ENCODE data around the gene C3orf62.
"Not testable (repeated sequence)": the region's sequence is repeated elsewhere in the genome, so short reads cannot be mapped to it uniquely, and the experiment has no call there.

C3orf62 gene

DNA sequence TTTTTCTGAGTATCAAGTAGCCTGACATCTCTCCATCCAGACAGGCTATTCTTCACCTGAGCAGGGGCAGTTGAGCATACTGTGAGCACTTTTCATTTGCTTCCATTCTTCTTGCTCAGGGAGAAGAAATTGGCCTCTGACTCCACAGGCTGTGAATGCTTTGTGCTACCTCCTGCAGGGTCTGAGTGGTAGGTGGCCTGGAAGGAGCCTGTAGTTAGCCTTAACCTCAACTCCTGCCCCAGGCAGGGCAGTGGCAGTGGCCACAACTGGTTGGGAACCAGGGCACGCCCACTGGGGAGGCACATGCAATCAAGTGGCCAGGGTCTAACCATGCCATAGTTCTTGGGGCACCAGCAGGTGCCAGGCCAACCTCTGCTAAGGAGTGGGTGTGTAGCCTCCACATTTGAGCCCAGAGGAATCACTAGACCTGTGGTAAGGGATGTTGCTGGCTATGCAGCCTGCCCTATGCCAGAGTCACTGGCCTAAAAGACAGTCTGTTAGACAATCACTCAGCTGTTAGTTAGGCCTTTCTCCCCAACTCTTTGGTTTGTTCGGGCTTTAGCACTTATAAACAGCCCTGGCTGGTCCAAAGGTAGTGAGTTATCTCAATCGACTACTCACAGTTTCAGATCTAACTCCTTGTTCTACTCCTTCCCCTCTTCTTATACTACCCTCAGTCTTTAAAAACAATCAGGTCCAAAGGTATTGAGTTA lies 7.4 kb downstream of the C3orf62 start:
- DNase-seq (ENCODE audit: low read depth in 2 of 2) = no peak

DNA sequence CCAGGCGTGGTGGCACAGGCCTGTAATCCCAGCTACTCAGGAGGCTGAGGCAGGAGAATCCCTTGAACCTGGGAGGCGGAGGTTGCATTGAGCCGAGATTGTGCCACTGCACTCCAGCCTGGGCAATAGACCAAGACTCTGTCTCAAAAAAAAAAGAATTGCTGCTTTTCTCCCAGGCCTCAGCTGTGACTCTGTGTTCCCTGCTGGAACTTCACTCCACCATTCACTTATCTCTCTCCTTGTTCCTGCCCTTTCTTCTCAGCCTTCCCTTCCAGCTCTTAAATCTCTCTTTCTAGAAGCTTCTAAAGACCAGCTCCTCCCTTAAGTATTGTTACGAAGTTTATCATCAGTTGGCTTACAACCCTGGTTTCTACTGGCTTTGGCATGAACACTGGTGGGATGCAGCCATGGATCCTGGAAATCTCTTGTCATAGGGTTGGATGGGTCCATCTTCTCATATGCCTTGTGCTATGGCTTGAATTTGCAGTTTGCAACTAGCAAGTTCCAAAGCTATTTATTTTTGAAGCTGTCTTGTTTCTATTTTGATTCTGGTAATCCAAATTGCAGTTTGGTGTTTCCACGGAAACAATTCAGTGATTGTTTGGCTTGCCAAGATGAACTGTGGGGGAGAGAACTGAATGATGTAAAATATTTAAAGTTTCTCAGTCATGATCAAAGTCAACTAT lies 10.5 kb downstream of the C3orf62 start:
- no peak for DNase-seq (ENCODE audit: low read depth in 2 of 2)

- DNase-seq (ENCODE audit: low read depth in 2 of 2) = no peak
Measured at GRCh38 chr3:49265661-49266386, 11.2 kb downstream of the C3orf62 start.

DNA sequence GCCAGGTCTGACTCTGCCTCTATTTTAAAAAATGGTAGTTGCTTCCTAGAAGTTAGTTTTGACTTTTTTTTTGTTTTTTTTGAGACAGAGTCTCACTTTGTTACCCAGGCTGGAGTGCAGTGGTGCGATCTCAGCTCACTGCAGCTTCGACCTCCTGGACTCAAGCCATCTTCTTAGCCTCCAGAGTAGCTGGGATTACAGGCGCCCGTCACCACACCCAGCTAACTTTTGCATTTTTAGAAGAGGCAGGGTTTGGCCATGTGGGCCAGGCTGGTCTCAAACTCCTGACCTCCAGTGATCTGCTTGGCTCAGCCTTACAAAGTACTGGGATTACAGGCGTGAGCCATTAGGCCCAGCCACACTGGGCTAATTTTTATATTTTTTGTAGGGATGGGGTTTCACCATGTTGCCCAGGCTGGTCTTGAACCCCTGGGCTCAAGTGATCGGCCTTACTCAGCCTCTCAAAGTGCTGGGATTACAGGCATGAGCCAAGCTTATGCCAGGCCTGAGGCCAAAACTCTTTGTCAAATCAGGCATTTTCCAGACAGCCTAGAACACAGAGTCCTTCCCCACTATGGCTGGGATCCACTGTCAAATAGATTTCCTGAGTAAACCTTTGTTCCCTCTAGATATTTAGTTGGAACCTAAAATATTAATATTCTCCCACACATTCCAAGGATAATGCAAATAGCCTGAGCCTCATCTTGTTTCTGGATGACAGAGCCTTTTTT lies 13.7 kb downstream of the C3orf62 start:
- DNase-seq (ENCODE audit: low read depth in 2 of 2) = no peak

- no peak for DNase-seq (ENCODE audit: low read depth in 2 of 2)
Measured at GRCh38 chr3:49260806-49261324, 16.2 kb downstream of the C3orf62 start.

DNA sequence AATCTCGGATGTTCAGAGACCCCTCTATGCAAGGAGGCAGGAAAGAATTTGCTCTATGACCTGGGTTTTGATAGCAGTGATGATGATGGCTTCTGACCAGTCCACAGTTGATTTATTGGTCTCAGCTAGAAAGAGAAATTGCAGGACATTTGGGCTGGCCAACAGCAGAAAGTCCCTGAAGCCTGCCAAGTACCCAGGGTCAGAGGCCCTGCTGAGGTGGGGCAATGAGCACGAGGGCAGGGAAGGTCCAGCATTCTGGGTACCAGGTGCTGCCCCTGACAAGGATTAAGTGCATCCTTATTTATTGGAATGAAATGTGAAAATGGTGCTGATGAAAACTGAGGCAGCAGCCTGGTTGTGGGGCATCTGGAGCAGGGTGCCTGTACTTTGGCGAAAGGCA lies 19.8 kb downstream of the C3orf62 start:
- no peak for DNase-seq (ENCODE audit: low read depth in 2 of 2)

DNA sequence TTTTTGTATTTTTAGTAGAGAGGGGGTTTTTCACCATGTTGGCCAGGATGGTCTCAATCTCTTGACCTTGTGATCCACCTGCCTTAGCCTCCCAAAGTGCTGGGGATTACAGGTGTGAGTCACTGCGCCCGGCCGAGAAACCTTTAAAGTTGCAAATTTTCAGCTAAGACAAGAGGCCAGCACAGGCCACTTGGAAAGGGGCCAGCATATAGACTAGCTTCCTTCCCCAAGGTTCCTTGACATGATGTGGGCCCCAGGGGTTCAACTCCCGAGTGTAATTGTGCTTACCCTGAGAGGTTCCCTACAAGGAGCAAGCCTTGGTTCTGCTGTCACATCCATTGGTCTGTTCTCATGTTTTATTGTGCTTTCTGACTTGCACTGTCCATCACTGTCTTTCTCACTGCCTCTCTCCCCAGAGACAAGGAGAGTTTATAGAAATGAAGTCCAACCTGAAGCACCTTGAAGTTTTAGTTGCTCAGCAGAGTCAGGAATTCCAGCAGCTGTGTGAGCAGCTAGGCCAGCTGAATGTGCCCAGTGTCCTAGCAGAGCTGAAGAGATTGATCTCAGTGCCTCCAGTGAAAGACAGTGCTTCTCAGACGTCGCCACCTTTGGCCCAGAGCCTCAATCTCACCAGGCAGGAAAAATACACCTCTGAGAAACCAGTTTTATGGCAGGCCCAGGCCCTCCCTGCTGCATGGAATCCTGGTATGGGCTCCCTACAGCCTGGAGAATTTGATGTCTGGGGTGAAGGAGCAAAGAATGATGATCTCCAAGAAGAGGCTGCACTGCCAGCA lies 21.1 kb downstream of the C3orf62 start:
- DNase-seq (ENCODE audit: low read depth in 2 of 2) = no peak

DNA sequence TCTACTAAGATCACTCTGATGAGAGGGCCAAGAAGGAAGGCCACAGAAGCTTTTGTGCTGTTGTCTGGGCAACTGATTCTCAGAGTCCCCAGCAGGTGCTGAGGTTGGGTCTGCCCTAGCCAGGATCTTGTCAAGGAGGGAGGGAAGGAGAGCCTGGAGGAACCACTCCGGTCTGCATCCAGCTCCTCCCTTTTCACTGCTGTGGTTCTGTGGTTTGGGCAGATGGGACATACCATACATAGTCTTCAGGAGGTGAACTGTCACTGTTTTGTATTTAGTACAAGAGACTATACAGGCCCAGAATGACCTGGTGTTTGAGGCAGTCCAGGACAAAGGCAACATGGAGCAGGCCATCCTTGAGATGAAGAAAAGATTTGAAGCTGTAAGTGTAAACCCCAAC lies 21.9 kb downstream of the C3orf62 start:
- no peak for DNase-seq (ENCODE audit: low read depth in 2 of 2)

DNA sequence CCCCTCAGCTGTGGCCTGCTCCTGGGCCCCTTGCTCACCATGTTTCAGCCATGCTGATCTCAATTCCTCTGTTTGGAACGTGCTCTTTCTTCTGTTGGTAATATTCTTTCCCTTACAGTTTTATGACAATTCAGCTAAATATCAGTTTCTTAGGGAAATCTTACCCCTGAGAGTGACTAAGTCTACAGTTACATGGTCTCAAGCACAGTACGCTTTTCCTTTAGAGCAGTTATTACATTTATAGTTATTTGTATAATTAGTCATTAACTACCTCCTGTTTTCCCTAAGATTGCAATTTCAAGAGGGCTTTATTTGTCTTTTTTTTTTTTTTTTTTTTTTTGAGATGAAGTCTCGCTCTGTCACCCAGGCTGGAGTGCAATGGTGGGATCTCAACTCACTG lies 23.5 kb downstream of the C3orf62 start:
- DNase-seq (ENCODE audit: low read depth in 2 of 2) = no peak

- DNase-seq (ENCODE audit: low read depth in 2 of 2) = no peak
Measured at GRCh38 chr3:49248840-49249227, 28.2 kb downstream of the C3orf62 start.

- no peak for DNase-seq (ENCODE audit: low read depth in 2 of 2)
Measured at GRCh38 chr3:49244581-49245205, 32.3 kb downstream of the C3orf62 start.

- DNase-seq (ENCODE audit: low read depth in 2 of 2) = not testable (repeated sequence)
Measured at GRCh38 chr3:49240091-49240490, 36.9 kb downstream of the C3orf62 start.

DNA sequence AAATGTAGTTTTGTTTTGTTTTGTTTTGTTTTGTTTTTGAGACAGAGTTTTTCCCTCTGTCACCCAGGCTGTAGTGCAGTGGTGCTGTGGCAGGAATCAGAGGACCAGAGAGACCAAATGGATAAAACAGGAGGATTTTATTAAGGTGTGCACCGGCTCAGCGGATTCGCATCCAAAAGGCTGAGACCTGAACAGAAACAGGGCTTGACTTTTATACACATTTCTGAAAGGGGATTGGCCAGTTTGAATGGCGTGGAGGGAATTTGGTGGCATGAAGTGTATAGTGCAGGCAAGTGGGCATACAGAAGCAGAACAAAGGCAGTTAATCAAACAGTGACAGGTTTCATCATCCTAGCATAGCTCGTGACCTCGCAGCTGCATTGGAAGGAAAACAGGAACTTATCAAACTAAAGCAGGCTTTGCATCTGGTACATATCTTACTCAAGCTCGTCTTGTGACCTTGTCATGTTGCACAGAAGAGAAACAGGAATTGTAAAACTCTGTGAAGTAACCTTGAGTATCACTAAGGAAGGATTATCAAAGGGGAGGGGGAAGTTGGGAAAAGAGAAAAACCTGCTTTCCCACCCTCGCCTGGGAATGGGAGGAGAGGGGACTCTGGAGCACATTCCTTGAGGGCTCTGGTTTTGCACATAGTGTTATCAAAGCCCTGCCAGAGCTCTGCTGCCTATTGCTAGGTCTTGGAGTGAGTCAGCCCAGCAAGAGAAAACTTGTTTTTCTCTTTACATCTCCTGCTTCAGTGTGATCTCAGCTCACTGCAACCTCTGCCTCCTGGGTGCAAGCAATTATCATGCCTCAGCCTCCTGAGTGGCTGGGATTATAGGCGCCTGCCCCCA lies 38.5 kb downstream of the C3orf62 start:
- no peak for DNase-seq (ENCODE audit: low read depth in 2 of 2)

- no peak for DNase-seq (ENCODE audit: low read depth in 2 of 2)
Measured at GRCh38 chr3:49237344-49237743, 39.7 kb downstream of the C3orf62 start.

GRCh38 chr3:49236226-49236625 lies 40.8 kb downstream of the C3orf62 start:
- no peak for DNase-seq (ENCODE audit: low read depth in 2 of 2)

- not testable (repeated sequence) for DNase-seq (ENCODE audit: low read depth in 2 of 2)
Measured at GRCh38 chr3:49228817-49229216, 48.2 kb downstream of the C3orf62 start.

DNA sequence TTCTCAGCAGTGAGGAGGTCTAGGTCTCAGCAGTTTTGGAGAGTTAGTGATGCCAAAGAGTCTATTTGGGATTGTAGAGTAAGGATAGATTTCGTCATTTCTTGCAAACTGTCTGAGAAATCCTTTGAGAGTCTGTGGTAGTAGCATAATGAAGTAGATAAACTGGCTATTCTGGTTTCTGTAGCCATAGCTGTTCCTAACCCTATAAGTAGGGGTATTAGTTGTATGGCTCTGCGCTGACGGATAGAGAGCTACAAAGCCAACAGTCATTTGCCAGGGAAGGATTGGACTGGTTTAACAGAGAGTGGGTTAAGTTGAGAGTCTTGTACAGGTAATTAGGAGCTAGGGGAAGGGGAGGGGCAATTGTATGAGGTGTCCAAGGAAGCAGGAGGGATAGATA lies 55.0 kb downstream of the C3orf62 start:
- DNase-seq (ENCODE audit: low read depth in 2 of 2) = no peak

DNA sequence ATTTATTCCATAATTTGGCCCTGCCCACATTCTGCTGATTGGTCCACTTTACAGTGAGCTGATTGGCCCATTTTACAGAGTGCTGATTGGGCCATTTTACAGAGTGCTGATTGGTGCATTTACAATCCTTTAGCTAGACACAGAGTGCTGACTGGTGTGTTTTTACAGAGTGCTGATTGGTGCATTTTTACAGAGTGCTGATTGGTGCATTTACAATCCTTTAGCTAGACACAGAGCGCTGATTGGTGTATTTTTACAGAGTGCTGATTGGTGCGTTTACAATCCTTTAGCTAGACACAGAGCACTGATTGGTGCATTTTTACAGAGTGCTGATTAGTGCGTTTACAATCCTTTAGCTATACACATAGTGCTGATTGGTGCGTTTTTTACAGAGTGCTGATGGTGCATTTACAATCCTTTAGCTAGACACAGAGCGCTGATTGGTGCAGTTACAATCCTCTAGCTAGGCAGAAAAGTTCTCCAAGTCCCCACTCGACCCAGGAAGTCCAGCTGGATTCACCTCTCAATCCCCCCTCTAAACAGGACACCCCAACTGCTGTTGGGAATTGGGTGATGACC lies 56.0 kb downstream of the C3orf62 start:
- not testable (repeated sequence) for DNase-seq (ENCODE audit: low read depth in 2 of 2)

DNA sequence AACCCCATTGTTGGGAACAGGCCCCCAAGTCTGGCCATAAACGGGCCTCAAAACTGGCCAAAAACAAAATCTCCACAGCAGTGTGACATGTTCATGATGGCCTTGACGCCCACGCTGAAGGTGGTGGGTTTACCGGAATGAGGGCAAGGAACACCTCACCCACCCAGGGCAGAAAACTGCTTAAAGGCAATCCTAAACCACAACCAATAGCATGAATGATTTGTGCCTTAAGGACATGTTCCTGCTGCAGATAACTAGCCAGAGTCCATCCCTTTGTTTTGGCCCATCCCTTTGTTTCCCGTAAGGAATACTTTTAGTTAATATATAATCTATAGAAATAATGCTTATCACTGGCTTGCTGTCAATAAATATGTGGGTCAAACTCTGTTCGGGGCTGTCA lies 57.9 kb downstream of the C3orf62 start:
- DNase-seq (ENCODE audit: low read depth in 2 of 2) = no peak

All from activated CD8-positive, alpha-beta memory T cell treated with anti-CD3 and anti-CD28 coated beads for 4 hours (primary cell).